ENCODE data around the gene COPZ1.

The COPZ1 gene

GRCh38 chr12:54359762-54360351 is 34.9 kb downstream of the COPZ1 start:
- no peak for DNase-seq

GRCh38 chr12:54360717-54361456 is 36.0 kb downstream of the COPZ1 start:
- DNase-seq, result peak; percentile 62

GRCh38 chr12:54363047-54363446 is 38.1 kb downstream of the COPZ1 start:
- no peak for DNase-seq

- no peak for DNase-seq
Measured at GRCh38 chr12:54363618-54364017, 38.7 kb downstream of the COPZ1 start.

GRCh38 chr12:54364413-54364812 is 39.5 kb downstream of the COPZ1 start, which contains the start of gene GPR84:
Gene GPR84 (minus strand): TSS chr12:54364486. CDS start chr12:54363851, 635 bp downstream.
- no peak for DNase-seq

- no peak for DNase-seq
Measured at GRCh38 chr12:54368025-54368708, 43.2 kb downstream of the COPZ1 start.

- peak; percentile 60 for DNase-seq
Measured at GRCh38 chr12:54368709-54369596, 44.0 kb downstream of the COPZ1 start.

- DNase-seq, result no peak
Measured at GRCh38 chr12:54369597-54370131, 44.7 kb downstream of the COPZ1 start.

GRCh38 chr12:54370171-54370730 is 45.3 kb downstream of the COPZ1 start:
- no peak for DNase-seq

- peak; percentile 58 for DNase-seq
Measured at GRCh38 chr12:54371328-54372112, 46.6 kb downstream of the COPZ1 start.

- no peak for DNase-seq
Measured at GRCh38 chr12:54372113-54372806, 47.3 kb downstream of the COPZ1 start.

GRCh38 chr12:54373649-54374561 is 49.0 kb downstream of the COPZ1 start:
- DNase-seq, result no peak

- DNase-seq, result peak; percentile 25
Measured at GRCh38 chr12:54374562-54375258, 49.8 kb downstream of the COPZ1 start.

GRCh38 chr12:54375259-54375579 is 50.3 kb downstream of the COPZ1 start:
- no peak for DNase-seq

GRCh38 chr12:54376596-54376995 is 51.7 kb downstream of the COPZ1 start:
- DNase-seq, result no peak

GRCh38 chr12:54377007-54377406 is 52.1 kb downstream of the COPZ1 start:
- no peak for DNase-seq

GRCh38 chr12:54377797-54378515 is 53.0 kb downstream of the COPZ1 start:
- DNase-seq, result no peak

GRCh38 chr12:54378796-54379397 is 54.0 kb downstream of the COPZ1 start:
- DNase-seq, result no peak
